A673 (cell line): ENCODE results near the gene CENPO. TPM values are rescaled to one million over a fixed set of nuclear protein-coding genes. Genes with fewer than 3 reads are reported as not detected.
"Not testable (repeated sequence)": the region's sequence is repeated elsewhere in the genome, so short reads cannot be mapped to it uniquely, and the experiment has no call there.

Experiments used
- BruUV-seq: library from RNA; stranded (reverse); fragments of 400-500 nt; replicated peaks from 2 replicates; lab custom pipeline; 2021; lab: Mats Ljungman, UMichigan
- CTCF ChIA-PET: fragments of 300-600 bp; sonication (Branson Sonifier 250); formaldehyde crosslinking; loops from one replicate; lab custom pipeline; 2022; ENCODE audit warnings: antibody characterized with exemption; lab: Charles Lee
- POLR2A ChIA-PET: fragments of 300-600 bp; sonication (Branson Sonifier 250); formaldehyde crosslinking; loops from one replicate; lab custom pipeline; 2022; ENCODE audit warnings: antibody characterized with exemption; ENCODE audit not compliant: low non-redundant PET; lab: Charles Lee
- DNase-seq: peaks from one replicate; pipeline ENCODE4 v3.0.0-alpha.2; 2015; ENCODE audit warnings: low spot score
- H3K27ac ChIP-seq: fragments of 200-600 bp; sonication (generic); 2 replicates; pipeline ENCODE4 v1.5.1; 2016; ENCODE audit warnings: mixed run types, low read depth, mild to moderate bottlenecking, mixed read lengths, antibody characterized with exemption, low read length; ENCODE audit not compliant: poor library complexity, severe bottlenecking
- H3K27me3 ChIP-seq: fragments of 200-600 bp; sonication (generic); replicated peaks from 2 replicates; pipeline ENCODE4 v1.6.1; 2017; ENCODE audit warnings: mixed run types, low read depth, mild to moderate bottlenecking, mixed read lengths, antibody characterized with exemption, low read length; ENCODE audit not compliant: insufficient read depth, poor library complexity
- H3K36me3 ChIP-seq: fragments of 200-600 bp; sonication (generic); 2 replicates; pipeline ENCODE4 v1.6.1; 2016; ENCODE audit warnings: mixed run types, mild to moderate bottlenecking, mixed read lengths, antibody characterized with exemption, low read length; ENCODE audit not compliant: insufficient read depth, poor library complexity, severe bottlenecking
- H3K4me1 ChIP-seq: fragments of 200-600 bp; sonication (generic); 2 replicates; pipeline ENCODE4 v1.6.1; 2017; ENCODE audit warnings: mixed run types, mild to moderate bottlenecking, mixed read lengths, antibody characterized with exemption, low read length; ENCODE audit not compliant: insufficient read depth, poor library complexity, severe bottlenecking
- H3K4me3 ChIP-seq: fragments of 200-600 bp; sonication (generic); 2 replicates; pipeline ENCODE4 v1.5.1; 2016; ENCODE audit warnings: low read depth, mixed run types, mild to moderate bottlenecking, mixed read lengths, low read length; ENCODE audit not compliant: poor library complexity, severe bottlenecking
- H3K9me3 ChIP-seq: fragments of 200-600 bp; sonication (generic); 2 replicates; pipeline ENCODE4 v1.6.1; 2016; ENCODE audit warnings: mixed run types, low read depth, mild to moderate bottlenecking, mixed read lengths, antibody characterized with exemption, low read length; ENCODE audit not compliant: poor library complexity, severe bottlenecking
- EZH2 ChIP-seq: fragments of 200-600 bp; sonication (generic); IDR thresholded peaks from 2 replicates; pipeline ENCODE4 v1.6.1; 2017; ENCODE audit warnings: borderline replicate concordance, low read depth, mild to moderate bottlenecking, mixed read lengths, antibody characterized with exemption, low read length; ENCODE audit not compliant: poor library complexity, severe bottlenecking
- intact Hi-C: fragments of 100-400 bp; cut with micrococcal nuclease; formaldehyde crosslinking; loops from one replicate; pipeline ENCODE4 v1.10.0; 2022; ENCODE audit not compliant: unreplicated experiment
- total RNA-seq: library from RNA; stranded (reverse); gene quantifications from 2 replicates; pipeline ENCODE4 v1.2.3, GENCODE V29; 2021
- TF ChIP-seq, protein P1 (sequence below): fragments of 300-800, 200-600 bp; sonication (generic); conservative IDR thresholded peaks from 2 replicates; pipeline ENCODE4 v1.5.1; 2017; ENCODE audit warnings: low read depth, mild to moderate bottlenecking, antibody characterized with exemption, low read length, moderate library complexity, mixed read lengths

The CENPO gene
- total RNA-seq, 1 experiment from 2014 or later: 69.4 TPM

GRCh38 chr2:24792542-24792873 lies 717 bp upstream of the CENPO start:
- peak overlapping the region; percentile 92 for H3K4me3 ChIP-seq
- peaks cover 23% of the 10 kb centered on the region for H3K4me1 ChIP-seq
- no peak for DNase-seq
- intact Hi-C loops: loop anchor here (2.0 kb wide), 1 partner anchor 302 kb away; the partner anchor contains the start of gene NCOA1
- no peak for TF ChIP-seq EZH2
- TF ChIP-seq, protein P1, sequence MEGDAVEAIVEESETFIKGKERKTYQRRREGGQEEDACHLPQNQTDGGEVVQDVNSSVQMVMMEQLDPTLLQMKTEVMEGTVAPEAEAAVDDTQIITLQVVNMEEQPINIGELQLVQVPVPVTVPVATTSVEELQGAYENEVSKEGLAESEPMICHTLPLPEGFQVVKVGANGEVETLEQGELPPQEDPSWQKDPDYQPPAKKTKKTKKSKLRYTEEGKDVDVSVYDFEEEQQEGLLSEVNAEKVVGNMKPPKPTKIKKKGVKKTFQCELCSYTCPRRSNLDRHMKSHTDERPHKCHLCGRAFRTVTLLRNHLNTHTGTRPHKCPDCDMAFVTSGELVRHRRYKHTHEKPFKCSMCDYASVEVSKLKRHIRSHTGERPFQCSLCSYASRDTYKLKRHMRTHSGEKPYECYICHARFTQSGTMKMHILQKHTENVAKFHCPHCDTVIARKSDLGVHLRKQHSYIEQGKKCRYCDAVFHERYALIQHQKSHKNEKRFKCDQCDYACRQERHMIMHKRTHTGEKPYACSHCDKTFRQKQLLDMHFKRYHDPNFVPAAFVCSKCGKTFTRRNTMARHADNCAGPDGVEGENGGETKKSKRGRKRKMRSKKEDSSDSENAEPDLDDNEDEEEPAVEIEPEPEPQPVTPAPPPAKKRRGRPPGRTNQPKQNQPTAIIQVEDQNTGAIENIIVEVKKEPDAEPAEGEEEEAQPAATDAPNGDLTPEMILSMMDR: no peak
- POLR2A ChIA-PET: interaction anchor here (0.6 kb wide), 1 partner anchor 69 kb away, joined by 4 read pairs; no protein-coding TSS in a partner anchor
- BruUV-seq: TSS peak; percentile 86
- CTCF ChIA-PET: no interaction called here
- H3K9me3 ChIP-seq: no peaks in the 10 kb centered on the region
- H3K36me3 ChIP-seq: peaks cover 23% of the 10 kb centered on the region
- peak overlapping the region; percentile 99 for H3K27ac ChIP-seq
- no peaks in the 10 kb centered on the region for H3K27me3 ChIP-seq

DNA sequence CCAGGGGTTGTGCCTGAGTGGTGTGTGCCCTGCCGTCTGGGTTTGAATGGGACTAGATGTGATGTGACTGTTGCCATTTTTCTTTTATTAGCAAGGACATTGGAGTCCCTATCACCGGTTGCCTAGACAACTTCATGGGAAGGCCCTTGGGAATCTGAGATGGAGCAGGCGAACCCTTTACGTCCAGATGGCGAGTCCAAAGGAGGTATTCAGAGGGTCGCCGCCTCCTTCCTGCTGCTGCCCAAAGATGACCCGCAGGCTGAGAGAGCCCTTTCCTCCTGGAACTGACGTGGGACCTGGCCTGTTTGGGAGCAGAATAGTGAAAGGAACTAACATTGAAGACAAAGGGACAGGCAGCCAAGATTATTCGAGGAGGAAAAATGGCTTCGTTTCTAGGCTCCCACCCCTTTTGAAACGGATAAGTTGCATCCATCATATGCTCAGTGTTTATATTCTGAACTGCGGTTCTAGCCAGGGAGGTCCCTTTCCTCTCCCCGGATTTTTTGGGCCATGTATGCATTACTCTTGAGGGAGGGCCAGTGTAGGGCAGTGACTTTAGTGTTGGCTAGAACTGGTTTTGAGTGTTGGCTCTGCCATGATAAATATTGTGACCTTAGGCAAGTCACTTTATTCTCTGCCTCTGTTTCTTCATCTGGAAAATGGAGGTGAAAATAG lies 673 bp downstream of the CENPO start:
- no peaks in the 10 kb centered on the region for H3K9me3 ChIP-seq
- no peak for TF ChIP-seq EZH2
- TF ChIP-seq, protein P1: no peak
- H3K27me3 ChIP-seq: no peaks in the 10 kb centered on the region
- peak overlapping the region; percentile 99 for H3K27ac ChIP-seq
- peak overlapping the region; percentile 92 for H3K4me3 ChIP-seq
- TSS peak; percentile 80 for BruUV-seq
- H3K4me1 ChIP-seq: peaks cover 23% of the 10 kb centered on the region
- intact Hi-C loops: loop anchor here (2.0 kb wide), 1 partner anchor 303 kb away; the partner anchor contains the start of gene NCOA1
- ChIA-PET CTCF (no interaction called here), POLR2A (no interaction called here)
- peaks cover 35% of the 10 kb centered on the region for H3K36me3 ChIP-seq
- DNase-seq: peak; percentile 55

DNA sequence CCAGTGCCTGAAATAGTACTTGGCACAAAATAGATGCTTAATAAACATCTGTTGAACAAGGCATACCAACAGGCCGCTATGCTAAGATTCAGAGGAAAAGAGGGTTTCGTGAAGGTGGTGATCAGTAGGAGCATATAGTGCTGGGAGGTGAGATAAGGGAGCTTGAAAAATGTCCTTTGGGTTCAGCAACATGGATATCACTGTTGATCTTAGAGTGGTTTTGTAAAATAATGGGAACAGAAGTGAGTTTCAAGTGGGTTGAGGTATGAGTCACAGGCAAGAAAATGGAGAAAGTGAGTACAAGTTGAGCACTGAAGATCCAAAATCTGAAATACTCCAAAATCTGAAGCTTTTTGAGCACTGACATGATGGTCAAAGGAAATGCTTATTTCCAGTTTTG lies 4.4 kb downstream of the CENPO start:
- no peak overlapping the region for H3K4me3 ChIP-seq
- TF ChIP-seq, protein P1: no peak
- TF ChIP-seq EZH2: no peak
- CTCF ChIA-PET: no interaction called here
- peaks cover 10% of the 10 kb centered on the region for H3K4me1 ChIP-seq
- H3K27ac ChIP-seq: no peak overlapping the region
- no peaks in the 10 kb centered on the region for H3K27me3 ChIP-seq
- peaks cover 48% of the 10 kb centered on the region for H3K36me3 ChIP-seq
- intact Hi-C loops: no loop called here
- DNase-seq: no peak
- POLR2A ChIA-PET: no interaction called here
- BruUV-seq: no TSS peak
- no peaks in the 10 kb centered on the region for H3K9me3 ChIP-seq

DNA sequence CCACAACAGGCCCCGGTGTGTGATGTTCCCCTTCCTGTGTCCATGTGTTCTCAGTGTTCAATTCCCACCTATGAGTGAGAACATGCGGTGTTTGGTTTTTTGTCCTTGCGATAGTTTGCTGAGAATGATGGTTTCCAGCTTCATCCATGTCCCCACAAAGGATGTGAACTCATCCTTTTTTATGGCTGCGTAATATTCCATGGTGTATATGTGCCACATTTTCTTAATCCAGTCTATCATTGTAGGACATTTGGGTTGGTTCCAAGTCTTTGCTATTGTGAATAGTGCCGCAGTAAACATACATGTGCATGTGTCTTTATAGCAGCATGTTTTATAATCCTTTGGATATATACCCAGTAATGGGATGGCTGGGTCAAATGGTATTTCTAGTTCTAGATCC lies 7.3 kb downstream of the CENPO start:
- CTCF ChIA-PET, BruUV-seq, H3K27me3 ChIP-seq, intact Hi-C loops, POLR2A ChIA-PET, H3K27ac ChIP-seq, H3K4me1 ChIP-seq, H3K9me3 ChIP-seq, H3K4me3 ChIP-seq, DNase-seq: not testable (repeated sequence)
- H3K36me3 ChIP-seq: peaks cover 39% of the 10 kb centered on the region

- CTCF ChIA-PET, POLR2A ChIA-PET, H3K27me3 ChIP-seq, H3K9me3 ChIP-seq, BruUV-seq, intact Hi-C loops, H3K4me3 ChIP-seq, H3K4me1 ChIP-seq, DNase-seq: not testable (repeated sequence)
- Histone ChIP-seq H3K36me3 (peaks cover 11% of the 10 kb centered on the region), H3K27ac (peak overlapping the region; percentile 40)
Observed at GRCh38 chr2:24805811-24806660, 12.8 kb downstream of the CENPO start.
